Activated T-cell treated with anti-CD3 and anti-CD28 coated beads for 1 hour (primary cell): ENCODE results near the gene TNPO1.
"Not testable (repeated sequence)": the region's sequence is repeated elsewhere in the genome, so short reads cannot be mapped to it uniquely, and the experiment has no call there.

Source experiments
- DNase-seq: peaks from one replicate; pipeline ENCODE4 v3.0.0-alpha.2; 2020; ENCODE audit warnings: low read depth

The TNPO1 gene

DNA sequence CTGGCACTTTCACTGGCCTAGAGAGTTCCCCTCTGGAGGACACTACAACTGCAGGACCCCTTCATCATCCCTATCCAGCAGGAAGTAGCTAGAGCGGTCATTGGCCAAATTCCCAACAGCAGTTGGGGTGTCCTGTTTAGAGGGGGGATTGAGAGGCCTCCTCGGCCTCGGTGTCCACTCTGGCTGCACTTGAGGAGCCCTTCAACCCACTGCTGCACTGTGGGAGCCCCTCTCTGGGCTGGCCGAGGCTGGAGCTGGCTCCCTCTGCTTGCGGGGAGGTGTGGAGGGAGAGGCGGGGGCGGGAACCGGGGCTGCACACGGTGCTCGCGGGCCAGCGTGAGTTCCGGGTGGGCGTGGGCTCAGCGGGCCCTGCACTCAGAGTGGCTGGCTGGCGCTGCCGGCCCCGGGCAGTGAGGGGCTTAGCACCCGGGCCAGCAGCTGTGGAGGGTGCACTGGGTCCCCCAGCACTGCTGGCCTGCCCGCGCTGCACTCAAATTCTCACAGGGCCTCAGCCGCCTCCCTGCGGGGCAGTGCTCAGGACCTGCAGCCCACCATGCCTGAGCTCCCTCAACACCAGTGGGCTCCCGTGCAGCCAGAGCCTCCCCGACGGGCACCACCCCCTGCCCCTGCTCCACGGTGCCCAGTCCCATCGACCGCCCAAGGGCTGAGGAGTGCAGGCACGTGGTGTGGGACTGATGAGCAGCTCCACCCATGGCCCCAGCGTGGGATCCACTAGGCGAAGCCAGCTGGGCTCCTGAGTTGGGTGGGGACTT is 118.7 kb downstream of the TNPO1 start:
- DNase-seq, result not testable (repeated sequence)

DNA sequence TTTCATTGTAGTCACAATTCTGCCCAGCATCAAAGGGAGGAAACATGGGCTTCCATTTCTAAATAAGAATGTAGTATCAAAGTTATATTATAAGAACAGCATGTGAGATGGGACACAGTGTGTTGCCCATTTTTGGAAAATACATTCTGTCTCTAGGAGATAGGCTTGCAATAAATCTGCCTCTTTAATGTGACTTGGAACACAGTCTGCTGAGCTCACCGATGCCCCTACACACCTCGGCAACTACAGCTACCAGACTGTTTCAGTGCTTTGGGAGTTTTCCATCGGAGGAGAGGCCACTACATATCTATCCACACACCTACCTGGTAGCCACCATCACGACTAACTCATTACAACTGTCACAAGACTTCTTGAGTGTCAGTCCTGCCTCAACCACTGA is 120.4 kb downstream of the TNPO1 start:
- DNase-seq, result no peak

DNA sequence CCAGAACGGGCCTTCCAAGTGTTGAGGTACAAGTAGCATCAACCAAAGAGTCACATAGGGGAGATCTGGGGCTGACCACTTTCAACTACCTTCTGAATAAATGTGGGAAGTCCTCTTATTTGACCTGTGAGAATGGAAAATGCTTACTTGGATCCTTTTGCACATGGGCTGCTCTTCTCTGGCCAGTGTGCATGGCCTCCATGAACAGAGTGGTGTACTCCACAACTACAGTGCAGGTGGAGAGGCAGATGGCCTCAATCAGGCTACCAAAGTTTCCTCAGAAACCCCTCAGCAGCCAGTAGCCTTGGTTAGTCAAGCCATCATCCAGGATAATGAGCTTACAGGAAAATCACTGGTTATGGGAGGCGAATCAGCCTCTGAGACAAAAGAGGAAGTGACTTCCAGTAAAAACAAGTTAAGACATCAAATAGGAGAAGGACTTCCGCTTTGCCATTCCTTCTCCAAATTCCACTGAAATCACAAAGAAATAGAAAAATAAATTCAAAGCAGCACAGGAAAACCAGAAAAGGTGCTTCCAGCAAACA is 121.1 kb downstream of the TNPO1 start:
- no peak for DNase-seq

DNA sequence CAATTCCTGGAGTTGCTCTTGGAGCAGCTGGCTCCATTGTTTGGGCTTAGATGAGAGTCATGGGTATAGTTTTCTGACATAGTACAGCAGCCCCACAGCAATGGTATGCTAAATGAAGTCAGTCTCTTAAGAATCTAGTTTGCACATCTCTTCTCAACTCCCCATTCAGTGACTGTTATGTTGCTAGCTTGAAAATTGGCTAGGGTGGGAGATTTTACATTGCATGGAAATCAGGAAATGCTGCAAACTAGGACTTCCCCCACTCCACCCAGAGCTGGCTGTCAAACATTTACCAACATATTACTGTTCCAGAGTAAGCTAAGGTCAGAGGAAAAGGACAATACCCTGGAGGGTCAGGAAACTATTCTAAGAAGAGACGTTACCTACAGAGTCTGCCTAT is 121.7 kb downstream of the TNPO1 start:
- DNase-seq, result no peak

DNA sequence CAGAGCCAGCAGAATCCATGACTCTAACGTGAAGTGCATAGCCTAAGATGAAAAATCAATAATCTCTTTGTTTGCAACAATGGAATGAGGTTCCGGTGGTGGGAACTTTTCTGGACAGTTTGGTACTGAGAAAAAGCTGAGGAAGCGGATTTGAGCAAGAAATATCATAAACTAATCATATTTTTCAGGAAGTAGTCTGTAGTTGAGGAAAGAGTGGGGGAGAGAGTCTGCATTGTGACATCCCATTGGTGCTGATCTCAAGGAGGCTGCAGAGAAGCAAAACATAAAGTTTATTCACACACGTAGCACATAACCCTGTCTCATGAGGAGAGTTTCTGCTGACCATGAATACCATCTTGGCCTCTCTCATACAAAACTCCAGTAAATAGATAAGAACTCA is 123.6 kb downstream of the TNPO1 start:
- DNase-seq, result no peak

DNA sequence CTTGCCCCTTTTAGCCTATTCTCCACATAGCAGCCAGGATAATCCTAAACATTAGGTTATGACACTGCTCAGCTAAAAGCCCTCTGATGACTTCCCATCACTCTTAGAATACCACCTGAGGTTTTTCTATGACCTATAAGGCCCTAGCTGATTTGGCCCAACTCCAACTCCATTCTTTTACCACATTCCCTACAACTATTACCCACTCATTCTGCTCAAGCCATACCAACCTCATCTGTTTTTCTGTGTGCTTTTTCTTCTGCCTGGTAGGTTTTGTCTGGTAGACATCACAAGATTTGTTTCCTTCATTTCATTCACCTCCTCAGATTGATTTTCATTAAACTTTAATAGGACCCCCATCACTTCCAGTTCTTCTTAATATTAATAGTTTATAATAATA is 126.8 kb downstream of the TNPO1 start:
- no peak for DNase-seq

DNA sequence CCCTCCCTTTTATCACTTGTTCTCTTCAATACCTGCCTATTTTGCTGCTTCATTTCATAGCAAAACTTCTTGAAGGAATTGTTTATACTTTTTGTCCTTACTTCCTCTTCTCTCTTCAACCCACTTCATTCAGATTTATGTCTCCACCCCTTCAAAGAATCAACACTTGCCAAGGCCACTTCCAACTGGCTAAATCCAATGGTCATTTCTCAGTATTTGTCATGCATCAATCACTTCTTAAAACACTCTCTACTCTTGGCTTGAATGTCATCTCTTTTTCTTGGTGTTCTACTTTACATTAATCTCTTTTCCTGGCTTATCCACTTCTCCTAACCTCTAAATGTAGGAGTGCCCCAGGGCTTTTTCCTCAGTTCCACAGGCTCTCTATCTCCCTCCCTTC is 131.0 kb downstream of the TNPO1 start:
- DNase-seq, result no peak

DNA sequence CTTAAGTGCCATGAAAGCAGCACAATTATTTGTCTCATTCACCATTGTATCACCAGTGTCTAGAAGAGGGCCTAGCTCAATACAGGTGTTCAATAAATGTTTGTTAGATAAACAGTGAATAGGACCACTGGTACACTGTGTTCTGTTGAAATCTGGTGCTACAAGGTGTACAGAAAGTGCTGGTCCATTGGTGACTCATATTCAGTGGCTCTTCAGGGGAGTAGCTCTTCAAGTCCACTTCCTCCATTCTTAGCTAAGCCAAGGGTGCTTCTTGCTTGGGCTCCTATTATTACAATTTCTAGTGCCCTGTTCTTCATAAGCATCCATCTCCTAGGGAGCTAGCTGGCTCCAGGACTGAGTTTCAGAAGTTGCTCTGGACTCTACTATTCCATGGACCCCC is 133.0 kb downstream of the TNPO1 start:
- DNase-seq, result no peak

DNA sequence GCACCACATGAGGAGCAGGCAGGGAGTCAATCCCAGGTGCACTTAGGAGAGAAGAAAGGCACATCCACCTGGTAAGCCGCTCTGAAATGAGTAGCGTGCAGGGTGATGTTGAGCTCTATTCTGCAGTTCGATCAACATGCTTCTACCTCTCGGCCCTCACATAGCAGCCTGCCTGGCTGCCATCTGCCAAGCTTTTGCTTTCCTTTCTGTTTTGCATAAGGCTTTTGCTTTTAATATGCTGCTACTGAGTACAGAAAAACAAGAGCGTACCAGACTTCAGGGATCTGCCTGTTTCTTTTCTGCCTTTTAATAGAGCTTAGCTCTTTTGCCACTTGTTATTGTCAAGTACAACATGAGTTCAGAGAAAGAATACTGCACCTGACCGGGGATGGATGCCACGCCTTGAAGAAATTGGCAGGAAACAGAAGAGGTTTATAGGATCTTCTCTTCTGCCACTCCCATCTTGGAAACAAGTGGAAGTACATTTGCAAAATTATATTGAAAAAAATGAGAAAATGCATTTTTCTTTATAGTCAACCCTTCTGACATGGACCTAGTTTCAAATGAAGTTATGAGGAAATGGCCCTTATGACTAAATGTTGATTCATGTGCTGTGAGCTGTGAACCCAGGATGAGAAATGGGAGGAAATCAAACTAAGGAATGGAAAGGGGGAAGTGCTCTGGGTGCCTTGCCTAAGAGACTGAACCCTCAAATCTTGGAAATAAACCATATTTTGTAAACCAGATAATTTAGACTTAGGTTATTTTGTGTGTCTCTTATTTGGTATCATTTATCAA is 135.4 kb downstream of the TNPO1 start:
- no peak for DNase-seq

DNA sequence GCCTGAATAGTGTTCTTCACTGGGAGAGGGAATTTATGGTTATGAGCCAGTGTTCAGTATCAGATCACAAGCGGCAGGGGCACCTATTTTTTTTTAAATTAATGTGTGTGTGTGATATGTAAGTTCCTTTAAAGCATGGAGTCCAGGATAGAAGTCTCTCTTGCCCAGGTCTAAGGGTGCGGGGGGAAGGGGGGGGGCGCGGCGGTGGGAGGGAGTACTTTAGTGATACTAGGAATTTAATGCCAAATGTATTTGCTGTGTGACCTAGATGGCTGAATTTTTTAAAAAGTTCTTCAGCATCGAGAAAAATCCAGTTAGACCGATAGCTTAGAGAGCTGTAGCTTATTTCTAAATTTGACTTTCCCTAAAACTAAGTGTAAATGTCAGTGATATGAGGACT is 137.9 kb downstream of the TNPO1 start:
- no peak for DNase-seq

DNA sequence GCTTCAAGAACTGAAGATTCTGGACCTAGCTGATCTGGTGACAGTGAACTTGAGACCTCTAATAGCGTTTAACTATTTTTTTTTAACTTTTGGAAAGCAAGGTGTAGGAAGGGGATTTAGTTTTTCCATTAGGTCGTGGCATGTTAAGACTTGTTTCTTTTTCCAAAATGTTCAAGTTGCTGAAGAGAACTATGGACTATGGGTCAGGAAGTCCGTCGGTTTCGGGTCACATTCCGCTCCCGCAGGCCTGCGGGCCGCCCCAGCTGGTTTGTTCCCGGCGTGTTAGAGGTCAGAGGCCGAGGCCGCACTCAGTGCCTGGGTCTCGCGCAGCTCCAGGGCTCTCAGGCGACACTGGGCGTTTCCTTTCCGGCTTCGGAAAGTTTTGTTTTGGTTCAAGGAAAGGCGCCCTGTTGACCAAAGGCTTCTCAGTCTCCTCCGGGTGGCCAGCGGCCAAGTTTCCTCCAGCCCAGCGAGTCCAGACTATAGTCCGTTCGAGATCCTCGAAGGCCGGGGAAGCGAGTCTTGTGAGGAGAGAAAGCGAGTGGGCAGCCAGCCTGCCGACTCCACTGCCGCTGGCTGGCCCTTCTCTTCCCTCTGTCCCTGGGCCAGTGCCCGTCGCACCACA is 138.8 kb downstream of the TNPO1 start:
- peak; percentile 10 for DNase-seq

DNA sequence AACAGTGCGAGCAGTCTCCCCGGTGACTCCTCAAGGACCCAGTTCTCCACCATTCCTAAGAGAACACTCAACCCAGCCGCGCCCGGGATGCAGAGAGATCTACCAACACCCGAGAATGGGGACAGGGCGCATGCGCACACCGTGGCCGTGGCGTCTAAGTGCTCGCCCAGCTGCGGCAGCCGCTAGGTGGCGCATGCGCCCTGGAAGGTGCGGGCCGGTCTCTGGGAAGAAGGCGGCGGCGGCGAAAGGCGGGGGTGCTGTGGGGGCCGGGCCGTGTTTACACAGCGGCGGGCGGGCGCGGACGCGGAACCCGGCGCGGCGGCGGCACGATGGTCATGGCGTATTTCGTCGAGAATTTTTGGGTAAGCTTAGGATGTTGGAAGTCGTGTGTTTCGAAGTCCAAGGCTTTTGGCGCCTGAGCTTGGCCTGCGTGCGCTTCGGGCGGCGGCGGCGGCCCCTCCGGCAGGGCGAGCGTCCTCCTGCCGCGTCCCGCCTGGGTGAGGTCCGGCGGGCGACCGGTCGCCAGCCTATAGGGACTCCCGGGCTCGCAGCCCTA is 139.4 kb downstream of the TNPO1 start, which contains the start of gene FCHO2:
FCHO2 (plus strand) TSS at position 274 of the 556 bp plus-strand sequence; CDS start at position 330, 56 bp downstream.
- peak; percentile 98 for DNase-seq

DNA sequence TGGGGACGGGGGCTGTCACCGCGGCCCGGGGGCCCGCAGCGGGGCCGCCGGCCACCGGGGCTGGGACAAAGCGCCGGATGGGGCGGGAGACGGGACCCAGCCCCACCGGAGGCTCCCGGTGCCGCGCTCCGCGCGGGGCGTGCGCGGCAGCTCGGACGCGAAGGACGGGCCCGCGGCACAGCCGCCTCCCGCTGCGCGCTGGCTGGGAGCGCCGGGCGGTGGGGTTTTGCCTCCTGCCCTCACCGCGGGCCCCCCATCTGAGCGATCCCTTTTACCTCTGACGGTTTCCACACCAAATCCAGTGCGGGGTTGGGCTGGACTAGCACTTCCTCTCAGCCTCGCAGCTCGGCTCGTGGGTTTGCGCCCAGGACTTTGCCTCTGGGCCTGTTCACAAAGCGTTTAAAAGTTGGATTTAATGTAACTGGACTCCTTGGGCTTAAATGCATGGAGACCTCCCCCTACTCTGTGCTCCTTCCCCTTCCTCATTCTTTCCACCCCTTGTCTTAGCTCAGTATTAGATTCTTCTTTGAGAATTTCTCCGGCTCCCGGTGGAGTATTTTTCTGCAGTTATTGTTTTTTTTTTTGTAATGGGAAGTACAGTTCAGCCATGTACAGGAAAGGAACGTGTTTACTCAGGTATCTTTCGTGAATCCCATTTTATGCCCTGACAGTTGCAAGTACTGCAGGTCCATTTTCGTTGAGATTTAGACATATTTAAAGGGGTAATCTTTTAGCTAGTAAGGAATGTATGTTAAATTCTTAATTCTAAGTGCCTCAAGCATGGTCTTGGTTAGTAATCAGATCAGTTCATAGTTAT is 140.1 kb downstream of the TNPO1 start:
- peak; percentile 16 for DNase-seq

DNA sequence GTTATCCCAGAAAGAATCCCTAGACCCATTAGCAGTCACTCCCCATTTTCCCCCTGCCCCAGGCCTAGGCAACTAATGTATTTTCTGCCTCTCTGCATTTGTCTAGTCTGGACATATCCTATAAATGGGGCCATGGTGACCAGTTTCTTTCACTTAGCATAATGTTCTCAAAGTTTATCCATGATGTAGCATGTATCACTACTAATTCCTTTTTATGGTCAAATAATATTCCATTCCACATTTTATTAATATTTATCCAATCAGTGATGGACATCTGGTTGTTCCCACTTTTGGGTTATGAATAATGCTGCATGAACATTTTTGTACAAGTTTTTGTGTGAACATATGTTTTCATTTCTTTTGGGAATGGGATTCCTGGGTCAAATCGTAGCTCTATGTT is 140.9 kb downstream of the TNPO1 start:
- no peak for DNase-seq

DNA sequence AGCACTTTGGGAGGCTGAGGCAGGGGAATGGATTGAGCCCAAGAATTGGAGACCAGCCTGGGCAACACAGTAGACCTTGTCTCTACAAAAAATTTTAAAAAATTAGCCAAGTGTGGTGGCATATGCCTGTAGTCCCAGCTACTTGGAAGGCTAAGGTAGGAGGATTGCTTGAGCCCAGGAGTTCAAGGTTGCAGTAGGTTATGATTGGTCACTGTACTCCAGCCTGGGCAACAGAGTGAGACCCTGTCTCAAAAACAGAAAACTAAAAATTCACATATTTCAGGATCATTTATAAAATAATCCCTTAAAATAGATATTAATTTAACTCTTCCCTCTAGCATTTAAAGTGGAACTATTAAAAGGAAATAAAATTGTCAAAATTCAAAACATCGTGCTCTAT is 142.8 kb downstream of the TNPO1 start:
- DNase-seq, result no peak
